RKO (cell line): Measurements from ENCODE around the gene ANP32B.
"Not testable (repeated sequence)": the region's sequence is repeated elsewhere in the genome, so short reads cannot be mapped to it uniquely, and the experiment has no call there.

Experiments
- DNase-seq: peaks from one replicate; pipeline ENCODE4 v3.0.0-alpha.2; 2016; ENCODE audit warnings: low spot score

Gene ANP32B

GRCh38 chr9:97963232-97963631, 19.9 kb upstream of the ANP32B start:
- DNase-seq: no peak

GRCh38 chr9:97964901-97965300, 18.2 kb upstream of the ANP32B start:
- DNase-seq: no peak

- no peak for DNase-seq
Measured at GRCh38 chr9:97966493-97966892, 16.6 kb upstream of the ANP32B start.

- DNase-seq: no peak
Measured at GRCh38 chr9:97969014-97969413, 14.1 kb upstream of the ANP32B start.

- no peak for DNase-seq
Measured at GRCh38 chr9:97970165-97970564, 13.0 kb upstream of the ANP32B start.

- DNase-seq: no peak
Measured at GRCh38 chr9:97972753-97973152, 10.4 kb upstream of the ANP32B start.

GRCh38 chr9:97975376-97975775, 7.8 kb upstream of the ANP32B start:
- DNase-seq: no peak

GRCh38 chr9:97976633-97977032, 6.5 kb upstream of the ANP32B start:
- DNase-seq: not testable (repeated sequence)

GRCh38 chr9:97978371-97979130, 4.6 kb upstream of the ANP32B start:
- no peak for DNase-seq

GRCh38 chr9:97979788-97980478, 3.2 kb upstream of the ANP32B start:
- DNase-seq: no peak

- DNase-seq: no peak
Measured at GRCh38 chr9:97980479-97980803, 2.7 kb upstream of the ANP32B start.

- no peak for DNase-seq
Measured at GRCh38 chr9:97980918-97981845, 2.0 kb upstream of the ANP32B start.

- DNase-seq: peak; percentile 30
Measured at GRCh38 chr9:97981846-97982682, 1.1 kb upstream of the ANP32B start.

GRCh38 chr9:97983589-97984187, 547 bp downstream of the ANP32B start:
- peak; percentile 39 for DNase-seq

- DNase-seq: peak; percentile 90
Measured at GRCh38 chr9:97984188-97985057, 1.3 kb downstream of the ANP32B start.

- peak; percentile 56 for DNase-seq
Measured at GRCh38 chr9:97985058-97985861, 2.1 kb downstream of the ANP32B start.

- DNase-seq: no peak
Measured at GRCh38 chr9:97987487-97987886, 4.3 kb downstream of the ANP32B start.

- peak; percentile 81 for DNase-seq
Measured at GRCh38 chr9:97990259-97990658, 7.1 kb downstream of the ANP32B start.

- DNase-seq: no peak
Measured at GRCh38 chr9:97991818-97992217, 8.7 kb downstream of the ANP32B start.
